Stomach (tissue), 4 donors: ENCODE results near the gene STAT4.

ENCODE experiments used
- EP300 ChIP-seq: sonication (generic); formaldehyde crosslinking; IDR thresholded peaks from one replicate; pipeline ENCODE4 v1.6.1; 2017; ENCODE audit warnings: antibody characterized with exemption
- POLR2A ChIP-seq, 4 donors: fragments of 450-650 bp; IDR thresholded peaks; one replicate each; pipeline ENCODE4 v1.6.1; 2016; ENCODE audit warnings: antibody characterized with exemption in 4 of 4, control low read depth in 2 of 4, mild to moderate bottlenecking in 1 of 4, moderate library complexity in 1 of 4
- POLR2AphosphoS5 ChIP-seq, 3 donors: sonication (generic); formaldehyde crosslinking; IDR thresholded peaks; one replicate each; pipeline ENCODE4 v1.6.1; 2016; ENCODE audit warnings: antibody characterized with exemption in 3 of 3
- TF ChIP-seq, protein P1 (sequence below), 7 experiments: fragments of 450-650 bp in 4 of 7; fragments of 200-600 bp in 3 of 7; sonication (generic) in 3 of 7; IDR thresholded peaks; one replicate each; pipeline ENCODE4 v1.5.1; 2016 to 2019; ENCODE audit warnings: antibody characterized with exemption in 7 of 7, control low read depth in 2 of 7, mild to moderate bottlenecking in 1 of 7

DNA sequence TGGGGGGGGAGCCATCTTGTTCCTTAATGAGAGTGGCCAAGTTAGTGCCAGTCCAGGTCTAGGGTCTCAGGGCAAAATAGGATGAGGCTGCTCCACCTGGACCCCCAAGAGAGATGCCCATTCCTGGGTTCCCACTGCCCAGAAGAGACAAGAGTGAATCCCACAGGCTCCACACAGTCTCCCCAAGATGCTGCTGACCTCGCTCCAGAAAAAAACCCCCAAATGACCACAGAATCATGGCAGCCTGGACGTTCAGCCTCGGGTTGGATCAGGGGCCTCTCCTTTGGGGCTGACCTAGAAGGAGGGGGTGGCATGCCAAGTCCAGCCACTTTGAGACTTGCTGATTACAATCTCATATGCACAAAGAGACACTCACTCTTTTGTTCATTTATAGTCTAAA is 161.9 kb downstream of the STAT4 start:
- TF ChIP-seq, protein P1, sequence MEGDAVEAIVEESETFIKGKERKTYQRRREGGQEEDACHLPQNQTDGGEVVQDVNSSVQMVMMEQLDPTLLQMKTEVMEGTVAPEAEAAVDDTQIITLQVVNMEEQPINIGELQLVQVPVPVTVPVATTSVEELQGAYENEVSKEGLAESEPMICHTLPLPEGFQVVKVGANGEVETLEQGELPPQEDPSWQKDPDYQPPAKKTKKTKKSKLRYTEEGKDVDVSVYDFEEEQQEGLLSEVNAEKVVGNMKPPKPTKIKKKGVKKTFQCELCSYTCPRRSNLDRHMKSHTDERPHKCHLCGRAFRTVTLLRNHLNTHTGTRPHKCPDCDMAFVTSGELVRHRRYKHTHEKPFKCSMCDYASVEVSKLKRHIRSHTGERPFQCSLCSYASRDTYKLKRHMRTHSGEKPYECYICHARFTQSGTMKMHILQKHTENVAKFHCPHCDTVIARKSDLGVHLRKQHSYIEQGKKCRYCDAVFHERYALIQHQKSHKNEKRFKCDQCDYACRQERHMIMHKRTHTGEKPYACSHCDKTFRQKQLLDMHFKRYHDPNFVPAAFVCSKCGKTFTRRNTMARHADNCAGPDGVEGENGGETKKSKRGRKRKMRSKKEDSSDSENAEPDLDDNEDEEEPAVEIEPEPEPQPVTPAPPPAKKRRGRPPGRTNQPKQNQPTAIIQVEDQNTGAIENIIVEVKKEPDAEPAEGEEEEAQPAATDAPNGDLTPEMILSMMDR (IDR thresholded peaks at IDR 0.05): no peak
- TF ChIP-seq POLR2AphosphoS5 (IDR thresholded peaks at IDR 0.05) (no peak), POLR2A (IDR thresholded peaks at IDR 0.05) (no peak), EP300 (no peak)
